Measurements from ENCODE around the gene ZNF559.
"Not testable (repeated sequence)": the region's sequence is repeated elsewhere in the genome, so short reads cannot be mapped to it uniquely, and the experiment has no call there.

The ZNF559 gene

GRCh38 chr19:9323919-9324583, at the start of gene ZNF559:
Gene ZNF559, plus strand, starts transcription at chr19:9324179. Its CDS starts 14,371 bp downstream, at chr19:9338550.
- peak within 1 kb of the TSS; percentile 85 to 88 for H3K4me3 ChIP-seq (ENCODE audit: low read depth in 1 of 2, low read length in 2 of 2)
- H3K27me3 ChIP-seq (ENCODE audit: control insufficient read depth in 1 of 2, insufficient read depth in 2 of 2, low read length in 2 of 2): no peaks in the 10 kb centered on the region
- H3K9me3 ChIP-seq (ENCODE audit: control insufficient read depth in 1 of 2, low read length in 2 of 2): peaks cover 25 to 33% of the 10 kb centered on the region in 2 donors
- H3K9ac ChIP-seq (ENCODE audit: low read depth in 1 of 2, low read length in 2 of 2): peak within 1 kb of the TSS; percentile 55 to 58
- H3K36me3 ChIP-seq (ENCODE audit: control insufficient read depth in 1 of 2, insufficient read depth in 2 of 2, low read length in 2 of 2): peaks cover 0 to 10% of the 10 kb centered on the region in 2 donors
- H3K4me1 ChIP-seq (ENCODE audit: control insufficient read depth in 1 of 2, insufficient read depth in 2 of 2, low read length in 2 of 2): peaks cover 0 to 12% of the 10 kb centered on the region in 2 donors
- H3K27ac ChIP-seq (ENCODE audit: low read depth, low read length): peak within 1 kb of the TSS; percentile 79

DNA sequence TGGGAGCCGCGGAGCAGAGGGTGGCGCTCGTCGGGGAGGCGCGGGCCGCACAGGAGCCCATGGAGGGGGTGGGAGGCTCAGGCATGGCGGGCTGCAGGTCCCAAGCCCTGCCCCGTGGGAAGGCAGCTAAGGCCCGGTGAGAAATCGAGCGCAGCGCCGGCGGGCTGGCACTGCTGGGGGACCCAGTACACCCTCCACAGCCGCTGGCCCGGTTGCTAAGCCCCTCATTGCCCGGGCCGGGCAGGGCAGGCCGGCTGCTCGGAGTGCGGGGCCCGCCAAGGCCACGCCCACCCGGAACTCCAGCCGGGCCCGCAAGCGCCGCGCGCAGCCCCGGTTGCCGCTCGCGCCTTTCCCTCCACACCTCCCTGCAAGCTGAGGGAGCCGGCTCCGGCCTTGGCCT, 40.5 kb upstream of the ZNF559 start:
- H3K9ac ChIP-seq (ENCODE audit: low read depth in 1 of 2, low read length in 2 of 2); H3K4me1 ChIP-seq (ENCODE audit: control insufficient read depth in 1 of 2, insufficient read depth in 2 of 2, low read length in 2 of 2); H3K4me3 ChIP-seq (ENCODE audit: low read depth in 1 of 2, low read length in 2 of 2); H3K27ac ChIP-seq (ENCODE audit: low read depth, low read length); H3K36me3 ChIP-seq (ENCODE audit: control insufficient read depth in 1 of 2, insufficient read depth in 2 of 2, low read length in 2 of 2); H3K27me3 ChIP-seq (ENCODE audit: control insufficient read depth in 1 of 2, insufficient read depth in 2 of 2, low read length in 2 of 2): not testable (repeated sequence)
- H3K9me3 ChIP-seq (ENCODE audit: control insufficient read depth in 1 of 2, low read length in 2 of 2): peaks cover 8 to 11% of the 10 kb centered on the region in 2 donors

- Histone ChIP-seq H3K4me1 (ENCODE audit: control insufficient read depth in 1 of 2, insufficient read depth in 2 of 2, low read length in 2 of 2) (no peaks in the 10 kb centered on the region), H3K9me3 (ENCODE audit: control insufficient read depth in 1 of 2, low read length in 2 of 2) (peaks cover 21 to 55% of the 10 kb centered on the region in 2 donors), H3K4me3 (ENCODE audit: low read depth in 1 of 2, low read length in 2 of 2) (no peak overlapping the region), H3K36me3 (ENCODE audit: control insufficient read depth in 1 of 2, insufficient read depth in 2 of 2, low read length in 2 of 2) (peaks cover 5 to 10% of the 10 kb centered on the region in 2 donors), H3K27ac (ENCODE audit: low read depth, low read length) (no peak overlapping the region), H3K27me3 (ENCODE audit: control insufficient read depth in 1 of 2, insufficient read depth in 2 of 2, low read length in 2 of 2) (no peaks in the 10 kb centered on the region), H3K9ac (ENCODE audit: low read depth in 1 of 2, low read length in 2 of 2) (no peak overlapping the region)
Measured at GRCh38 chr19:9289231-9289884, 34.6 kb upstream of the ZNF559 start.

GRCh38 chr19:9295411-9295849, 28.5 kb upstream of the ZNF559 start:
- H3K27ac ChIP-seq (ENCODE audit: low read depth, low read length): no peak overlapping the region
- H3K36me3 ChIP-seq (ENCODE audit: control insufficient read depth in 1 of 2, insufficient read depth in 2 of 2, low read length in 2 of 2): peaks cover 45 to 51% of the 10 kb centered on the region in 2 donors
- H3K9ac ChIP-seq (ENCODE audit: low read depth in 1 of 2, low read length in 2 of 2): no peak overlapping the region
- H3K4me1 ChIP-seq (ENCODE audit: control insufficient read depth in 1 of 2, insufficient read depth in 2 of 2, low read length in 2 of 2): no peaks in the 10 kb centered on the region
- no peaks in the 10 kb centered on the region for H3K27me3 ChIP-seq (ENCODE audit: control insufficient read depth in 1 of 2, insufficient read depth in 2 of 2, low read length in 2 of 2)
- H3K9me3 ChIP-seq (ENCODE audit: control insufficient read depth in 1 of 2, low read length in 2 of 2): peaks cover 51 to 81% of the 10 kb centered on the region in 2 donors
- H3K4me3 ChIP-seq (ENCODE audit: low read depth in 1 of 2, low read length in 2 of 2): peak overlapping the region; percentile 27 to 34

DNA sequence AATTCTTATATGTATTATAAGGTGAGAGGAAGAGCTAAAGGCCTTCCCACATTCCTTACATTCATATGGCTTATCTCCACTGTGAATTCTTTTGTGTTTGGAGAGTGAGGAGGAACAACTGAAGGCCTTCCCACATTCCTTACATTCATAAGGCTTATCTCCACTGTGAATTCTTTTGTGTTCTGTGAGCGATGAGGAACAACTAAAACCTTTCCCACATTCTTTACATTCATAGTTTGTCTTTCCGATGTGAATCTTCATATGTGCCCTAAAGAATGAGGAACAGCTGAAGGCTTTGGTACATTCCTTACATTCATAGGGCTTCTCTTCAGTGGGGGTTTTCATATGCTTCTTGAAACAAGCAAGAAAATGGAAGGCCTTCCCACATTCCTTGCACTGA, 27.6 kb upstream of the ZNF559 start:
- H3K4me3 ChIP-seq (ENCODE audit: low read depth in 1 of 2, low read length in 2 of 2): peak overlapping the region in 1 of 2 donors; percentile 34
- H3K27me3 ChIP-seq (ENCODE audit: control insufficient read depth in 1 of 2, insufficient read depth in 2 of 2, low read length in 2 of 2): no peaks in the 10 kb centered on the region
- H3K9ac ChIP-seq (ENCODE audit: low read depth in 1 of 2, low read length in 2 of 2): no peak overlapping the region
- no peaks in the 10 kb centered on the region for H3K4me1 ChIP-seq (ENCODE audit: control insufficient read depth in 1 of 2, insufficient read depth in 2 of 2, low read length in 2 of 2)
- H3K27ac ChIP-seq (ENCODE audit: low read depth, low read length): no peak overlapping the region
- peaks cover 54 to 60% of the 10 kb centered on the region in 2 donors for H3K36me3 ChIP-seq (ENCODE audit: control insufficient read depth in 1 of 2, insufficient read depth in 2 of 2, low read length in 2 of 2)
- H3K9me3 ChIP-seq (ENCODE audit: control insufficient read depth in 1 of 2, low read length in 2 of 2): peaks cover 57 to 83% of the 10 kb centered on the region in 2 donors

GRCh38 chr19:9306443-9306842, 17.5 kb upstream of the ZNF559 start:
- H3K4me3 ChIP-seq (ENCODE audit: low read depth in 1 of 2, low read length in 2 of 2): no peak overlapping the region

DNA sequence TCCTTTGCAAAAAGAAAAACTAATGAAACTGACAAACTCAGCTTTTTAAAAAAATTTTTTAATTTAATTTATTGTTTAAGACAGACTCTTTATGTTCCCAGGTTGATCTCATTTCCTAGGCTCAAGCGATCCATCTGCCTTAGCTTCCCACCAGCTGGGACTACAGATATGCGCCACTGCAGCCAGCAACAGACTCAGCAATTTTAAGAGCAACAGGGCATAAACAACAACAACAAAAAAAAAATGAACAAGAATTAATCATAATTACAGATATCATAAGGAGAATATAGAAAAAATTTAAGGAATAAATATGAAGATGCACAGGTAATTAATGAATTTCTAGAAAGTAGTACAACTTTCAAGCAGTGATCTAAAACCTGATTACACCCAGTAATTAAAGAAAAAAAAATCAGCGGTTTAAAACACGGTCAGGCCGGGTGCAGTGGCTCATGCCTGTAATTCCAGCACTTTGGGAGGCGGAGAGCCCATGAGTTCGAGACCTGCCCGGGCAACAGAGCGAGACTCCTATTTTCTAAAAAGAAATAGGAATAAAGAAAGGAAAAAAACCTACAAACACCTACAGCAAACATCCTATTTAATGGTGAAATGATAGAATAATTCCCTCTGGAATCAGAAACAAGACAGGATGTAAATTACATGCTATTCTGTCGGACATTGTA, 15.7 kb upstream of the ZNF559 start:
- H3K36me3 ChIP-seq (ENCODE audit: control insufficient read depth in 1 of 2, insufficient read depth in 2 of 2, low read length in 2 of 2): peaks cover 5 to 13% of the 10 kb centered on the region in 2 donors
- H3K9ac ChIP-seq (ENCODE audit: low read depth in 1 of 2, low read length in 2 of 2): no peak overlapping the region
- H3K4me1 ChIP-seq (ENCODE audit: control insufficient read depth in 1 of 2, insufficient read depth in 2 of 2, low read length in 2 of 2): no peaks in the 10 kb centered on the region
- peaks cover 0 to 11% of the 10 kb centered on the region in 2 donors for H3K9me3 ChIP-seq (ENCODE audit: control insufficient read depth in 1 of 2, low read length in 2 of 2)
- no peaks in the 10 kb centered on the region for H3K27me3 ChIP-seq (ENCODE audit: control insufficient read depth in 1 of 2, insufficient read depth in 2 of 2, low read length in 2 of 2)
- H3K27ac ChIP-seq (ENCODE audit: low read depth, low read length): no peak overlapping the region
- peak overlapping the region; percentile 95 to 99 for H3K4me3 ChIP-seq (ENCODE audit: low read depth in 1 of 2, low read length in 2 of 2)

More at GRCh38 chr19:9306443-9306842, 17.5 kb upstream of the ZNF559 start:
- Histone ChIP-seq H3K36me3 (ENCODE audit: control insufficient read depth in 1 of 2, insufficient read depth in 2 of 2, low read length in 2 of 2) (peaks cover 16 to 31% of the 10 kb centered on the region in 2 donors), H3K27ac (ENCODE audit: low read depth, low read length) (no peak overlapping the region), H3K9me3 (ENCODE audit: control insufficient read depth in 1 of 2, low read length in 2 of 2) (peaks cover 9 to 16% of the 10 kb centered on the region in 2 donors), H3K9ac (ENCODE audit: low read depth in 1 of 2, low read length in 2 of 2) (no peak overlapping the region), H3K27me3 (ENCODE audit: control insufficient read depth in 1 of 2, insufficient read depth in 2 of 2, low read length in 2 of 2) (no peaks in the 10 kb centered on the region), H3K4me1 (ENCODE audit: control insufficient read depth in 1 of 2, insufficient read depth in 2 of 2, low read length in 2 of 2) (no peaks in the 10 kb centered on the region)

DNA sequence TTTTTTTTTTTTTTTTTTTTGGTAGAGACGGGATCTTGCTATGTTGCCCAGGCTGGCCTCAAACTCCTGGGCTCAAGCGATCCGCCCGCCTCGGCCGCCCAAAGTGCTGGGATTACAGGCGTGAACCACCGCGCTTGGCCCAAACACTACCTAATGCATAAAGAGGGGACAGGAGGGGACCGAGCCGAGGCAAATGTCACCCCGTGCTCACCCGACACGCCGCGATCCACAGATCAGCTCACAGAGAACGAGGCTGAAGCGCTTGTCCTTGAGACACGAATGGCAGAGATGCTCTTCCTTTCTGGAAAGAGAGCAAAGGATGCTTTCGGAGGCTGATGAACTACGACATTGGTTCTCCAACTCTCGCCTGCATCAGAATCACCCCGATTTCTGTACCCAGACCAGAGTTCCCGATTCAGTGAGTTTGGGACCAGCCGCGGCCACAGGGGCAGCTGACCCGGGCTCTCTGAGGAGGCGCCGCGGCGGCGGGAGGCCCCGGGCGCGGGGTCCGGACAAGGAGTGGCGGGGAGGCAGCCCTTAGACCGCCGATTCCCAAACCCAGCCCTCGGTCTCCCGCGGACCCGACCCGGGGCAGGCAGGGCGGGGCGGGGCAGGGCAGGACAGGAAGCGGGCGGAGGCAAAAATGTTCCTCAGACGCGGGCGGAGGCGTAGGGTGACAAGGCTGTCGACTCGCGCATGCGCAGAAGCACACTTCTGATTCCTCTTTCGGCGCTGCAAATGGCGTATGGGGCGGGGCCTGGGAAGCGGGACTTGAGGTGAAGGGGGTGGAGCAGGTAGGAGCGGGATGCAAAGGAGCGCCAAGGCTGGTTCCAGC, 14.6 kb upstream of the ZNF559 start, which contains the start of gene ZNF699:
TSS of gene ZNF699 (minus strand) at position 700 of the 835 bp plus-strand sequence. CDS start 4,719 bp downstream, outside the sequence.
- Histone ChIP-seq H3K27me3 (ENCODE audit: control insufficient read depth in 1 of 2, insufficient read depth in 2 of 2, low read length in 2 of 2) (no peaks in the 10 kb centered on the region), H3K9me3 (ENCODE audit: control insufficient read depth in 1 of 2, low read length in 2 of 2) (peaks cover 0 to 9% of the 10 kb centered on the region in 2 donors), H3K36me3 (ENCODE audit: control insufficient read depth in 1 of 2, insufficient read depth in 2 of 2, low read length in 2 of 2) (peaks cover under 1 to 5% of the 10 kb centered on the region in 2 donors), H3K4me1 (ENCODE audit: control insufficient read depth in 1 of 2, insufficient read depth in 2 of 2, low read length in 2 of 2) (no peaks in the 10 kb centered on the region), H3K27ac (ENCODE audit: low read depth, low read length) (peak within 1 kb of the TSS; percentile 89), H3K4me3 (ENCODE audit: low read depth in 1 of 2, low read length in 2 of 2) (peak within 1 kb of the TSS; percentile 95 to 99), H3K9ac (ENCODE audit: low read depth in 1 of 2, low read length in 2 of 2) (peak within 1 kb of the TSS; percentile 89 to 91)

DNA sequence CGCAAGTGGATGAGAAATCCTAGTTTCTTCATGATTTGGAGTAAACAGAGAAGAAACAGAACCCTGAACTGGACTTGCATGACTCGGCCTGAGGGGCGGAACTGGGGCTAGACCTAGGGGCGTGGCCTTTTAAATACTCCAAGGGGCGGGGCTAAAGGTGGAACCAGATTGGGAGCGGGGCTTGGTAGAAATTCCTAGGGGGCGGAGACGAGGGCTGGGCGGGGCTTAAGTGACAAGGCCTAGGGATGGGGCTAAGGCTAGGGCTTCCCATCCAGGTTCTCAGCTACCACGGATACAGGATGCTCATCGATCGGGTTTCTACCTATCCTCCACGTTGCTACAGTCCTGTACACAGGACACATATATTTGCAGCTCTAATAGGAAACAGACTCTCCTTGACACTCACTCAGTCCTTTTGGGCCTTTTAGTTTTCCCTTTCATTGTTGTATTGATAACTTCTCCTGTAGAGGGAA, 14.0 kb upstream of the ZNF559 start:
- H3K4me3 ChIP-seq (ENCODE audit: low read depth in 1 of 2, low read length in 2 of 2): peak overlapping the region; percentile 95 to 99

More for the DNA sequence above, 14.0 kb upstream of the ZNF559 start:
- Histone ChIP-seq H3K27me3 (ENCODE audit: control insufficient read depth in 1 of 2, insufficient read depth in 2 of 2, low read length in 2 of 2) (no peaks in the 10 kb centered on the region), H3K27ac (ENCODE audit: low read depth, low read length) (peak overlapping the region; percentile 89), H3K9ac (ENCODE audit: low read depth in 1 of 2, low read length in 2 of 2) (peak overlapping the region; percentile 60 to 89), H3K4me1 (ENCODE audit: control insufficient read depth in 1 of 2, insufficient read depth in 2 of 2, low read length in 2 of 2) (no peaks in the 10 kb centered on the region), H3K9me3 (ENCODE audit: control insufficient read depth in 1 of 2, low read length in 2 of 2) (peaks cover 0 to 7% of the 10 kb centered on the region in 2 donors), H3K36me3 (ENCODE audit: control insufficient read depth in 1 of 2, insufficient read depth in 2 of 2, low read length in 2 of 2) (no peaks in the 10 kb centered on the region)
